Measurements from ENCODE around the gene NGLY1.

NGLY1 gene

DNA sequence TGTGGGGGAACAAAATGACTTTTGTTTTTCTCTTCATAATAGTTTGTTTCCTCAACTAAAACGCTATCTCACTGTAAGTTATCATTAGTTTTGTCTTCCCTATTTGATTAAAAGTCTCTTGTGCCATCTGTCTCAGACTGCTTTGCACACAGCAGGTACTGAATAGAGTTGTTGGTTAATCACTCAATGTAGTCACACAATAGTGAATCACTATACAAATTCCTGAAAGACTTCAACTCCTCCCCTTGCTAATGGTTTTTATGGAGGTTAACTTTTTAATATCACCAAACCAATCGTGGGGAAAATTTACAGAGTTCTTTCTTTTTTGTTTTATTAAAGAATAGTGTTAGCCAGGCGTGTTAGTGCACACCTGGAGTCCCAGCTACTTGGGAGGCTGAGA lies 2.6 kb upstream of the NGLY1 start:
- no peak for DNase-seq (ENCODE audit: low read depth in 1 of 2, low spot score in 1 of 2)

DNA sequence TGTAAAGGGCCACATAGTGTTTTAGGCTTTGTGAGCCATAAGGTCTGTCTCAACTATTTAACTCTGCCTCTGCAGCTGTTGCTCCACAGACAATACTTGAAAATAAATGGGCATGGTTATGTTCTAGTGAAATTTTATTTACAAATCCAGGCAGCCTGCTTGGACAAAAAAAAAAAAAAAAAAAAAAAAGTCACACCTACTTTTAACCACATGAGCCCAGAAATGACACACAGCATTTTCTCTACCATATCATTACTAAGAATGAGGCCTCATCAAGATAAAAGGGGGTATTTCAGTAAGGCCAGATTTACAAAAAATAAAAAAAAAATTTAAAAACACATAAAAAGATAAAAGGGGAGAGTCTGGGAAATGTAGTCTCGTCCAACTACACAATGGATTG lies 1.7 kb upstream of the NGLY1 start:
- no peak for DNase-seq (ENCODE audit: low read depth in 1 of 2, low spot score in 1 of 2)

DNA sequence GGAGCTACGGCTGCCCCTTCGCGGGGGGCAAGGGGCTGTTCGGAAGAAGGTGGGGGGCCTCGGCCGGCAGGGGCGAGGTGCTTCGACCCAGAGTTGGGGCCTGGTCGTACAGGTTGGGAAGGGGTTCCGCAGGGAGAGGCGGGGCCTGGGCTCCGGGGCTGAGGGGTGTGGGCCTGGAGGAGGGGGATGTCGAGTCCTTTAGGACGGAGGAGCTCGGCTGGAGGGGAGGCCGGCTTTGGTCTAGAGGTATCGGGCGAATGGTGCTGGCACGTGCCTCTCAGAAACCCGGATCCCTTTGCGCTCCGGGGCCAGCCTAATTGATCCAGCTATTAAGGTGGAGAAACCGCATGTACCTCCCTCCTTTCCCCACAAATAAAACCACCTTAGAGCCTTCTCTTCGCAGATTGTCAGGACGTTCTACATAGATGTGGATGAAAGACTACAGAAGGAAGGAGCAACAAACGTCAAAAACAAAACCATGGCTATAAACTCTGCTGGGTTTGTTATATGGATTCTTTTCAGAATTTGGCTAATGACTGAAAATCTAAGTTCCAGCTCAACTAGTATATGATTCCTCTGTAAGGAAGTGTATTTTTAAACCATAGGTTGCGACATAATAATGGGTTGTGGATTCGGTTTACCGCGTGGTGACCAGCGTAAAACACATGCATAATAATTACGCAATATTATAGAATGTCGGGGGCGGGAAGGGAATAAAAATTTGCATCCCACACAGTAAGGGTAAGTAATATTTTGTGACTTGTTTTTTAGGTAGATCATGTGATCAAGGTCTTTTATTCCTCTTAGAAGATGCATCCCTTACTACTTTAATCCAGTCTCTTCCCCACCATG lies 644 bp upstream of the NGLY1 start:
- DNase-seq (ENCODE audit: low read depth in 1 of 2, low spot score in 1 of 2) = no peak

DNA sequence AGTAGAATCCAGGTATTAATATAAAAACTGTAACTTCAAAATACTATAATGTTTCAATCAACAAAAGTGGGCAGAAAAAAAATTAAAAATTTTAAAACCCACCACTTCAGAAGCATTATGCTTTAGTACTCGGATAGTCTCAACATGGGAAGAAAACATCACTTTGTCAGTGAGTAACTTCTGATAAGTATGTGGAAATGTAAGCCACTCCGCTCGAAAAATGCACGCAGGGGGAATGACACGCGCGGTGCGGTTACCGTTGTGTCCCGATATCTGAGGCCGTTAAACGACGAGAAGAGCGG lies 656 bp downstream of the NGLY1 start:
- DNase-seq (ENCODE audit: low read depth in 1 of 2, low spot score in 1 of 2) = no peak

DNA sequence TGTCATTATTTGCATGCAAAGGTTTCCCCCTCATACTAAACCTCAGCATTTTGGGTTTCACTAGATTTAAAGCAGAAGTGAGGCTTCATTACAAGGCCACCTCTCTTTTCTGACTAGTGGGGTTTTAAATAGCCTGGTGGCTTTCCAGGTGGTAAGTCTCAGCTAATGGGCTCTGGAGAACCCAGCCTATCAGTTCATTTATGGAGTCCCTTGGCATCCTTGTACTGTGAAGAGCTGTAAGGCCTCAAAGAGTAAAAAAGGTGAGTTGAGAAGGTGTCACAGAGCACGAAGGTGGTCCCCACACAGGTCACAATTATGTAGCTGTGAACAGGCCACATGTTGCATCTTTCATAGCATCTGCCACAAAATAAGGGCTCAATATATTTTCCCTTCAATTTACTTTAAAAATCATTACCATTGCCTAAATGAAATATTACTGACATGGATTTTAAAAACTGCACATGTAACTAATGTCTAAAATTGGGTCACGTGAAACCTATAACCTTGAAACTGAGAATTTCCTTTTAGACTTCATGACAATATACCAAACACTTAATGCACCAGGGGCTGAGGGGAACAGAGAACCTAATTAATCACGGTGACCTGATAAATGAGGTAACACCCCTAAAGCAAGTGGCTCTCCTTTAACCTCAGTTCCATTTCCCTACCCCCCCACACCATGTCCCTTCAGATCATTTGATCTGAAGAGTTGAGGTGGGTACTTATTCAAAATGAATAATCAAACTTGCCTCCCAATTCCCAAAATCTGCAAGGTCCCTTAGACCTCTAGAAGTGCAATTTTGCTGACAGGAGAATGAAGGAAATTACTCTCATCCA lies 1.3 kb downstream of the NGLY1 start:
- DNase-seq (ENCODE audit: low read depth in 1 of 2, low spot score in 1 of 2) = no peak

DNA sequence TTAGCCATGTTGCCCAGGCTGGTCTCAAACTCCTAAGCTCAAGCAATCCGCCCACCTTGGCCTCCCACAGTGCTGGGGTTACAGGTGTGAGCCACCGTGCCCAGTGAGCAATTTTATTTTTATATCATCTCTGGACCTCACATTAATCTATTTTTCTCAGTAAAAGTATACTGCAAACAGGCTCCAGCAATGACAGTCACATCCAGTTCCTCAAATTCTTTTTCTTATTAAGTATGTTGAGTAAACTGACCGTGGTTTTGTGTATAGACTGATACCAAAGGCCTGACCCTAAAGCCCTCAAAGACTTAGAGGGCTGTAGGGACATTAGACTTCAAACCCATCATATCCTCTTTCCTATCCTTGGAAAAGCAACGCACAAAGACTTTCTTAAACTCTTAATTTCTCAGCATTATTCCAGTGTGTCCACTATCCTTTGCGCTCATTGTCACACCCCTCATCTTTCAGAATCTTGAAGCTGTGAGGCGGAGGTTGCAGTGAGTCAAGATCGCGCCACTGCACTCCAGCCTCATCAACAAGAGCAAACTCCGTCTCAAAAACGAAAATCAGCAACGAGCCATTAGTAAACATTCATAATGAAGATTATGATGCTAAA lies 2.0 kb downstream of the NGLY1 start:
- DNase-seq (ENCODE audit: low read depth in 1 of 2, low spot score in 1 of 2) = no peak

DNA sequence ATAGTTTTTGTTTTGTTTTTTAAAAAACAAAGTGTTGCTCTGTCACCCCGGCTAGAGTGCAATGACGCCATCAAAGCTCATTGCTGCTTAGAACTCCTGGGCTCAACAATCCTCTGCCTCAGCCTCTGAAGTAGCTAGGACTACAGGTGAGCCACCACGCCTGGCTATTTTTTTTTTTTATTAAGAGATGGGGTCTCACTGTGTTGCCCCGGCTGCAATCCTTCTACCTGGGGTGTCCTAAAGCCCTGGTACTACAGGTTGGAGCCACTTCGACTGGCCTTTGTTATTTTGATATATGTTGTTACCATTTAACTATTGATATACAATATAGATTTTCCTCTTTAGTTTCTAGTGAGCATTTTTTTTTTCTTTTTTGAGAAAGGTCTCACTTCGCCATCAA lies 2.6 kb downstream of the NGLY1 start:
- no peak for DNase-seq (ENCODE audit: low read depth in 1 of 2, low spot score in 1 of 2)

DNA sequence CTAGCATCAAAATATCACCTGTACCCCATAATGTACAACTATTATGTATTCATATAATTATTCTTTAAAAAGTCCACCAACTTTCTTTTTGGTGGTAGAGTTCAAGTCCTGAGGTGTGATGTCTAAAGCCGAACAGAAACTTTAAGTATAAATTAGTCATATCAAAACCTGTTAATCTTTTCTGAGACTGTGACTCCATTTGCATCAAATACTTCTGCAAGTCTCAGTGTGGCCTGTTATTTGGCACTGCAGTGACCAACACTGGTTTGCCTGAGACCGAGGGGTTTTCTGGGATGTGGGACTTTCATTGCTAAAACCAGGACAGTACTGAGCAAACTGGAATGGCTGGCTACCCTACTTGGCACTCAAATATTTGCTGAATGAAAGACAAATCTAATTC lies 7.3 kb downstream of the NGLY1 start:
- no peak for DNase-seq (ENCODE audit: low read depth in 1 of 2, low spot score in 1 of 2)

DNA sequence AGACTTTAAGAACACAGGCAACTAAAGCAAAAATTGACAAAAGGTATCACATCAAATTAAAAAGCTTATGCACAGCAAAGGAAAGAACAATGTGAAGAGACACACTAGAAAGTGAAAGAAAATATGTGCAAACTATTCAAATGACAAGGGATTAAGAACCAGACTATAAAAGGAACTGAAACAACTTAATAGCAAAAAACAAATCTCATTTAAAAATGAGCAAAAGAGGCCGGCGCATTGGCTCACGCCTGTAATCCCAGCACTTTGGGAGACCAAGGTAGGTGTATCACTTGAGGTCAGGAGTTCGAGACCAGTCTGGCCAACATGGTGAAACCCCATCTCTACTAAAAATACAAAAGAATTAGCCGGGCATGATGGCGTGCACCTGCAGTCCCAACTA lies 14.4 kb downstream of the NGLY1 start:
- no peak for DNase-seq (ENCODE audit: low read depth in 1 of 2, low spot score in 1 of 2)

DNA sequence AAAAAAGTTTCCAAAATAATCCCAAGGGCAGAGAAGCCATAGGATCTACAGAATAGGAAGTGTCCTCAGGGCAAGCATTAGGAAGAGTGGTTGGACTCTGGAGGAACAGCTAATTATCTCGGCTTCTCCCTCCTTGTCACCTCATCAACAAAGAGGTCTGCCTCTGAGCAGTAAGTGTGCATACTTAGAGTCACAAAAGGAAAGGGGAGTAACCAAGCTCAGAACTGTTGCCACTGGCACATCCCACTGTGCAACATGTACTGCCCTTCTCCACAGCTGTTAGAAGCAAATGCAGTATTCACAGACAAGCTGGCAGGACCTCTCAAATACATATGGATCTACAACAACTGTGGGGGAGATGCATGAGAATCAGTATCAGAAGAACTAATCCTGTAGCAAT lies 31.5 kb downstream of the NGLY1 start:
- DNase-seq (ENCODE audit: low read depth in 1 of 2, low spot score in 1 of 2) = no peak

DNA sequence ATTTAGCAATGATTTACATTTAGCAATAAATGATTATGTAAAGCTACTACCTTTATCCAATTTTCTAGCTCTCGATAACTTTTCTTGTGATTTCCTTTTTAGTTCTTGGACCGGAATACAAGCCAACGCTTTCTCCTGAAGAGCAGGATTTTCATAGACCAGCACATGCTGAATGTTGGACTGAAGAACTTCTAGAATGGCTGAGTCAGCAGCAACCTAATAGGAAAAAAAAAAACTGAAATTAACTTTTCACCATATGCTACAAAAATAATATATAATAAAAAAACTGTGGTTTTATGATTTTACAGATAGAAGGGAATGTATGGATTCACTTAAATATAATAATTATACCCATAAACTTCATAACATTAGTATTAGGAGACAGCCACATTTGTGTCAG lies 32.2 kb downstream of the NGLY1 start:
- no peak for DNase-seq (ENCODE audit: low read depth in 1 of 2, low spot score in 1 of 2)

DNA sequence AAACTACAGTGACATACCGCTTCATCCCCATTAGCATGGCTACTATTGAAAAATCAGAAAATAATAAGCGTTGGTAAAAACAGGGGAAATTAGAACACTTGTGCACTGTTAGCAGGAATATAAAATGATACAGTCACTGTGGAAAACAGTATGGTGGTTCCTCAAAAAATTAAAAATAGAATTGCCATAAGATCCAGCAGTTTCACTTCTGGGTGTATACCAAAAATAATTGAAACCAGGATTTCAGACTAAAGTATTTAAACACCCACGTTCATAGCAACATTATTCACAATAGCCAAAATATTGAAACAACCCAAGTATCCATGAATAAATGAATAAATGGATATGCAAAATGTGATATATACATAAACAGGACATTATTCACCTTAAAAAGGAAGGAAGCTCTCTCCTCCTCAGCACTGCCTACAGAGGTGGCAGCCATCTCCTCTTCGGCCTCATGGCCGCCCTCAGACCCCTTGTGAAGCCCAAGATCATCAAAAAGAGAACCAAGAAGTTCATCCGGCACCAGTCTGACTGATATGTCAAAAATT lies 34.1 kb downstream of the NGLY1 start:
- no peak for DNase-seq (ENCODE audit: low read depth in 1 of 2, low spot score in 1 of 2)

DNA sequence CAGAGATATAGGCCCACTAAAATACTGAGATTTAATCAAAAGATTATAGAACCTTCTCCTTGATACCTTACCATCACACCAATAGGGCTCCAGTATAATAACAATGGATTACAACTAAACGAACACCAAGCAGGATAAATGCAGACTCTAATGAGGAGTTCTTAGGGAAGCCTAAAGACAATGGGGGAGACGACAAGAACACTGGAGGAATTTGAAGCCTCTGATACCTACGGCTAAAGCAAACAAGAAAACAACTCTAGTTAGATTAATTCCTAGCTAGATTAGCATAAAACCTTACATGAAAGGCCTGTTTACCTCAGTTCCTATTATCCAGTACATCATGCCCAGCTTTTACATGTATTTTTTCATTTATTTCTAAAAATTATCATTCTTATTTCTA lies 35.1 kb downstream of the NGLY1 start:
- no peak for DNase-seq (ENCODE audit: low read depth in 1 of 2, low spot score in 1 of 2)

DNA sequence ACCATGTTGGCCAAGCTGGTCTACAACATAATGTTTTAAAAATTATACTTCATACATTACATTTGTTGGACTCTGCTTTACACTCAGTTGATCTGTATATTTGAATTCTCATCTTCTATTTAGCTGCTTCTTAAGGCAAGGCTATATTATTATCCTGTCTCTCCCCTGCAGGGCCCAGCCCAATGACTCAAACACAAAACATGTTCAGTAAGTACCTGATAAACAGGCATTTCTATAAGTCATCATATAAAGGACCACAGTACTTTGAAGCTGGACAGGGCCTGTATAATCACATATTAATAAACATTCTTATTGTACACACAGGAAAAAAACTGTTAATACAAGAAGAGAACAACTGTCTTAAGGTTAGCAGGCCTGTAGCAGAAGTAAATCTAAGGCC lies 36.2 kb downstream of the NGLY1 start:
- no peak for DNase-seq (ENCODE audit: low read depth in 1 of 2, low spot score in 1 of 2)

DNA sequence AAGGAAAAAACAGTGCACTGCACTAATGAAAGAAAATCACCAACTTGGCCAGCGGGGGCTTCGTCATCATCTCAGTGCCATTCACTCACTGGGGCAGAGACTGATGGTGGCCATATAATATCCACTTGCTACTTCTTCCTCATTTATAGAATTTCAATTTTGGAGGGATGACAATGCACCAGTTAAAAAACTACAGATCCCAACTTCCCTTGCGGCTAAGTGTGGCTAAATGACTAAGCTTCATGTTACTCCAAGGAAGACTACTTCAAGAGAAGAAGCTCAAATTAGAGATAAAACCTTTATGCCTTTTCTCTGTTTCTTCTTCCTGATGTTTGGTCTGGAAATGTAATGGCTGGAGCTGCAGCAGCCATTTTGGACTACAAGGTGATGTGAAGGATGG lies 38.8 kb downstream of the NGLY1 start:
- no peak for DNase-seq (ENCODE audit: low read depth in 1 of 2, low spot score in 1 of 2)

DNA sequence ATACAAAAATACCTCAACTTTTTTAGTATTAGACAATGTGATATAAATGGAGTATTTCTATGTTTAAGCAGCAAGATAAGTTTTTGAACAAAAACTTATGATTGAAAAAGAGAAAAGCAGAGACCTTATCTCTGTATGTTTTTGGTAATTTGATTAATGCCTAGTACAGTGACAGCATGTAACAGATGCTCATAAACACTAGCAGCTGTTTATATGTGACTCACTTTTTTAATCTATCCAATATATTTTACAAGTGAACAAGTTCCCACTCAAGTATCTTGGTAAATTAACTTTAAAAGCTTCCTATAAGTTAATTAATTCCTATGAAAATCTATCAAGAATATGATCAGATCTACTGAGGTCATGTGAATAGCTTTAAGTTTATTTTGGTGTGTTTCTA lies 55.1 kb downstream of the NGLY1 start:
- DNase-seq (ENCODE audit: low read depth in 1 of 2, low spot score in 1 of 2) = no peak

DNA sequence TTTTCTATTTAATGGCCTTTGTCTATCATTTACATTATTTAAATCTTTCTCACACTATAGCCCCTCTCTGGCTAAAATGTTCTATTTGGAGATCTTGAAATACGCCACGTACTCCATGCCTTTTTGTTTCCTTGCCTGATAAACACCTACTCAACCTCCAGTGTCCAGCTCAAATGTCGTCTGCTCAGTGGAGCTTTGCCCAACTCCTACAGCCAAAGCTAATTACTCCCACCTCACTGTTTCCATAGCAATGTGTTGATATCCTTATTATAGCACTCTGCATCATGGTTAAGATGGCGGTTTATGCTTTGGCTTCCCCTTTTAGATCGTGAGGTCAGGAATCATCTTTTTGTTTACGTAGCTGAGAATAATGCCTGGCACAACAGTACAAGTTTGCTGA lies 55.9 kb downstream of the NGLY1 start:
- no peak for DNase-seq (ENCODE audit: low read depth in 1 of 2, low spot score in 1 of 2)

DNA sequence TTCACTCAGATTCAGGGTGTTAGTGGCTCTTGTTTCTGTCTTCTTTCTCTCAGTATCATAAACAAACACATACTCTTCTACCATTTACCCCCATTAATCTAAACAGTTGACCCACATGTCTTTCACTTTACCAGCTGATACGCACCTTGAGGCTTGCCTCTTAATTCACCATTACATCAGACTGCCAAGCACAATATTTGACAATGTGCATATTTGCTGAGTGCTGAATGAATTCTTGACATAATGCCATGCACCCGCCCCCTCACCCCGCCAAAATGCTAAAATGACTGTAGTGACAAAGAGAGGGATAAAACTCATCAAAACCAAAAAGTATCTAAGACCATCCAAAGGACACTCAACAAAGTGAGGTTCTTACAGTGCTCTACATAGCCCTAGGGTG lies 57.4 kb downstream of the NGLY1 start:
- no peak for DNase-seq (ENCODE audit: low read depth in 1 of 2, low spot score in 1 of 2)

DNA sequence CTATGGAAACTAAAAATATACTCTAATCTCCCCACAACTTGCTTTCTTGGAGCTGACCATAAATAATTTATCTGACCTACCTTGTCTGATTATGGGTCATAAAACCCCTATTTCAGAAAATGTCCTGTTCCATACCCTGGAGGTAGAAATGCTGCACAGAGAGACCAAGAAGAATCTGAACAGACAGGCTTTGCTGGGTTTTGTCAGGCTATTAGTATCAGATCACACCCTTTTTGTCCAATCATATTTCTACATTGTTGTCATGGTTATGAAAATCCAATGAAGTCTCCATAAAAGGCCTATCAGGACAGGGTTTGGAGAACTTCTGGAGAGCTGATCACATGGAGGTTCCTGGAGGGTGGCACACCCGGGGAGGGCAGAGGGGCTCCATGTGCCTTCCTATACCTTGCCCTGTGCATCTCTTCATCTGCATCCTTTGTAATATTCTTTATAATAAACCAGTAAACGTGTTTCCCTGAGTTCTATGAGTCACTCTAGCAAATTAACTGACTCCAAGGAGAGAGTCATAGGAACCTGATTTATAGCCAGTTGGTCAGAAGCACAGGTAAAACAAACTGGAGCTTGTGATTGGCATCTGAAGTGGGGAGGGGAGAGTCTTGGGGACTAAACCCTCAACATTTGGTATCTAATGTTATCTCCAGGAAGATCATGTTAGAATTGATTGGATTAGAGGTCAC lies 58.1 kb downstream of the NGLY1 start:
- no peak for DNase-seq (ENCODE audit: low read depth in 1 of 2, low spot score in 1 of 2)

DNA sequence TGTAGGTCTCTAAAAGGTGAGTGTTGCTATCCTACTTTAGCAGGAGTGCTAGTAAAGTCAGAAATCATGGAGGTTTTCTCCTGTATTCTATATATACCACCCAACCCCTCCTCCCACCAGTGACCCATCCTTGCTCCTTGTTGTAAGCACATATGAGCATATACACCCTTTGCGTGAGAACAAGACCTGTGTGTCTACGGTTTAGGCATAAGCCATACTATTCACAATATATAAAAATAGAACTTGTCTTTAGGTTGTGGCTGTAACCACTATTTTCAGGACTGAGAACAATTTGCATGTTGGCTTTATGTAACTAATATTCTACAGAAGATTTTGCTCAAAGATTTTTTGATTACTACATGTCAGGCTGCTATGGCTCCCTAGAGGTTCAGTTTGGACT lies 59.4 kb downstream of the NGLY1 start:
- DNase-seq (ENCODE audit: low read depth in 1 of 2, low spot score in 1 of 2) = no peak

DNA sequence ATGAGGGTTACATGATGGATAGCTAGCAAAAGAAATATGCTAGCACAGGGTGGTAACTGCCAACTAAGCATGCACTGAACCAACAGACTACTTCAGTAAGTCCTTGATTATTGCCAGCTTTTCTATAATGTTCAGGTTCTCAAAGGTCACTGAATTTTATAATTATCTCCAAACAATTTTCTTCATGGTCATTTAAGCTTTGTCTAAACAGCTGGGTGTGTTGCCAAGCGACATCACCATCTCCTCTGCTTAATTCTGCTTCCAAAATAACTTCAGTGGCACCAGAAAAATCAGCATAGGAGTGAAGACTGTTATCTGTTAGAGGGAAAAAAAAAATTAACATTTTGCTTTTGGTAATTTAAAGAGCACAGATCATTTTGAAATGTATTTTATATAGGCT lies 63.9 kb downstream of the NGLY1 start:
- no peak for DNase-seq (ENCODE audit: low read depth in 1 of 2, low spot score in 1 of 2)

Data from stimulated activated CD4-positive, alpha-beta T cell treated with anti-CD3 and anti-CD28 coated beads, Interleukin-15, amount 100 ng/mL, for 1 hour (primary cell).